SK-N-SH treated with all-trans-retinoic acid at 6 μM for 48 hours (cell line): ENCODE data around the gene A3GALT2.

Experiments
- ATAC-seq: fragments of 200-7000 bp; cut with Tn5 transposase; 3 replicates; pipeline ENCODE4 v1.9.1; 2020; ENCODE audit warnings: mild to moderate bottlenecking, moderate library complexity
- ARNTL ChIP-seq: fragments of 450-650 bp; formaldehyde crosslinking; IDR thresholded peaks from 2 replicates; pipeline ENCODE4 v1.5.0; 2020; ENCODE audit warnings: low read depth, mild to moderate bottlenecking, moderate library complexity, borderline replicate concordance
- BACH2 ChIP-seq: fragments of 250-450 bp; sonication (Bioruptor Pico); IDR thresholded peaks from 2 replicates; pipeline ENCODE4 v1.9.0; 2021; ENCODE audit warnings: mild to moderate bottlenecking, borderline replicate concordance
- CSDC2 ChIP-seq: fragments of 250-450 bp; sonication (Bioruptor Pico); IDR thresholded peaks from 2 replicates; pipeline ENCODE4 v1.5.0; 2020; ENCODE audit warnings: mild to moderate bottlenecking, moderate library complexity
- ESRRG ChIP-seq: fragments of 250-450 bp; sonication (Bioruptor Pico); IDR thresholded peaks from 2 replicates; pipeline ENCODE4 v1.6.1; 2021; ENCODE audit warnings: mild to moderate bottlenecking
- ISL1 ChIP-seq: fragments of 250-450 bp; sonication (Bioruptor Pico); IDR thresholded peaks from 2 replicates; pipeline ENCODE4 v2.1.2; 2022; ENCODE audit warnings: mild to moderate bottlenecking, moderate library complexity
- OSR1 ChIP-seq: fragments of 250-450 bp; sonication (Bioruptor Pico); IDR thresholded peaks from 2 replicates; pipeline ENCODE4 v1.8.0; 2022; ENCODE audit warnings: moderate library complexity, mild to moderate bottlenecking, inconsistent platforms
- PPARA ChIP-seq: fragments of 250-450 bp; sonication (Bioruptor Pico); IDR thresholded peaks from 2 replicates; pipeline ENCODE4 v1.5.0; 2020; ENCODE audit warnings: mild to moderate bottlenecking, borderline replicate concordance
- TCF4 ChIP-seq: fragments of 250-450 bp; sonication (Bioruptor Pico); IDR thresholded peaks from 2 replicates; pipeline ENCODE4 v1.8.0; 2021; ENCODE audit warnings: mild to moderate bottlenecking, moderate library complexity, borderline replicate concordance
- TOX ChIP-seq: fragments of 250-450 bp; sonication (Bioruptor Pico); IDR thresholded peaks from 2 replicates; pipeline ENCODE4 v1.8.0; 2021; ENCODE audit warnings: mild to moderate bottlenecking, moderate library complexity, borderline replicate concordance
- ZFP3 ChIP-seq: fragments of 250-450 bp; sonication (Bioruptor Pico); IDR thresholded peaks from 2 replicates; pipeline ENCODE4 v1.5.0; 2020; ENCODE audit warnings: mild to moderate bottlenecking, moderate library complexity
- ZFP30 ChIP-seq: fragments of 450-650 bp; formaldehyde crosslinking; IDR thresholded peaks from 2 replicates; pipeline ENCODE4 v1.5.0; 2022; ENCODE audit warnings: mild to moderate bottlenecking, moderate library complexity
- ZNF565 ChIP-seq: fragments of 450-650 bp; formaldehyde crosslinking; conservative IDR thresholded peaks from 2 replicates; pipeline ENCODE4 v1.5.0; 2020; ENCODE audit warnings: low read depth, mild to moderate bottlenecking, moderate library complexity
- ZNF70 ChIP-seq: fragments of 450-650 bp; formaldehyde crosslinking; IDR thresholded peaks from 2 replicates; pipeline ENCODE4 v1.5.0; 2020; ENCODE audit warnings: mild to moderate bottlenecking, moderate library complexity
- ZNF8 ChIP-seq: fragments of 450-650 bp; formaldehyde crosslinking; IDR thresholded peaks from 2 replicates; pipeline ENCODE4 v1.5.0; 2020; ENCODE audit warnings: mild to moderate bottlenecking, moderate library complexity
- TF ChIP-seq, protein P1 (sequence below): fragments of 250-450 bp; sonication (Bioruptor Pico); IDR thresholded peaks from 2 replicates; pipeline ENCODE4 v1.5.1; 2020; ENCODE audit warnings: low read depth, mild to moderate bottlenecking, moderate library complexity
- TF ChIP-seq, protein P2 (sequence below): fragments of 250-450 bp; sonication (Bioruptor Pico); IDR thresholded peaks from 2 replicates; pipeline ENCODE4 v1.8.0; 2020; ENCODE audit warnings: mild to moderate bottlenecking, moderate library complexity, borderline replicate concordance
- TF ChIP-seq, protein P3 (sequence below): fragments of 250-450 bp; sonication (Bioruptor Pico); IDR thresholded peaks from 2 replicates; pipeline ENCODE4 v1.5.1; 2021; ENCODE audit warnings: mild to moderate bottlenecking, moderate library complexity
- TF ChIP-seq, protein P4 (sequence below): fragments of 250-450 bp; sonication (Bioruptor Pico); IDR thresholded peaks from 2 replicates; pipeline ENCODE4 v1.5.0; 2020; ENCODE audit warnings: mild to moderate bottlenecking, moderate library complexity
- TF ChIP-seq, protein P5 (sequence below): fragments of 250-450 bp; sonication (Bioruptor Pico); IDR thresholded peaks from 2 replicates; pipeline ENCODE4 v1.8.0; 2021; ENCODE audit warnings: low read depth, mild to moderate bottlenecking, moderate library complexity, borderline replicate concordance

Gene A3GALT2

DNA sequence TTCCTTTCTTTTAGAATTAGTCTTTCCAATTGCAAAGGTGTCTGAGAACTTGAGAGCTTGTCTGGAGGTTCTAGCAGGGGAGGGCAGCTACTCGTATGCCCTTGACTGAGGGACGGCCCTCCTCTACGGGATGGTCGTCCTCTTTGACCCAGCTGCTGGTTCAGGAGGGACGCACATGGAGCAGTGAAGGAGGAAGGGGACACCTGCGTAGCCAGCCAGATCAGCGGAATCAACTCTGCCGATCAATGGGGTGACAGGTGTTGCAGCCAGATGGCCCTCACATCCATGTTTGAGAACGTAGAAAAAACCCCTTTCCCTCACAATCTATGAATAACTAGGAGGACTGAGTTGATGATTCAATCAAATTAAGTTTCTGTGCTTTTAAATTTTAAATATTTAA, 15.7 kb upstream of the A3GALT2 start:
- no peak for ATAC-seq
- TF ChIP-seq TOX (no peak), ZNF8 (no peak), OSR1 (CRISPR knock-in tag) (no peak), ESRRG (no peak), ZFP3 (CRISPR knock-in tag) (no peak), PPARA (no peak), ZFP30 (CRISPR knock-in tag) (no peak), ZNF70 (CRISPR knock-in tag) (no peak), ARNTL (no peak), CSDC2 (no peak), BACH2 (CRISPR knock-in tag) (no peak), TCF4 (CRISPR knock-in tag) (no peak)
- TF ChIP-seq, protein P1, sequence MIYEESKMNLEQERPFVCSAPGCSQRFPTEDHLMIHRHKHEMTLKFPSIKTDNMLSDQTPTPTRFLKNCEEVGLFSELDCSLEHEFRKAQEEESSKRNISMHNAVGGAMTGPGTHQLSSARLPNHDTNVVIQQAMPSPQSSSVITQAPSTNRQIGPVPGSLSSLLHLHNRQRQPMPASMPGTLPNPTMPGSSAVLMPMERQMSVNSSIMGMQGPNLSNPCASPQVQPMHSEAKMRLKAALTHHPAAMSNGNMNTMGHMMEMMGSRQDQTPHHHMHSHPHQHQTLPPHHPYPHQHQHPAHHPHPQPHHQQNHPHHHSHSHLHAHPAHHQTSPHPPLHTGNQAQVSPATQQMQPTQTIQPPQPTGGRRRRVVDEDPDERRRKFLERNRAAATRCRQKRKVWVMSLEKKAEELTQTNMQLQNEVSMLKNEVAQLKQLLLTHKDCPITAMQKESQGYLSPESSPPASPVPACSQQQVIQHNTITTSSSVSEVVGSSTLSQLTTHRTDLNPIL (CRISPR knock-in tag) = no peak
- TF ChIP-seq, protein P2, sequence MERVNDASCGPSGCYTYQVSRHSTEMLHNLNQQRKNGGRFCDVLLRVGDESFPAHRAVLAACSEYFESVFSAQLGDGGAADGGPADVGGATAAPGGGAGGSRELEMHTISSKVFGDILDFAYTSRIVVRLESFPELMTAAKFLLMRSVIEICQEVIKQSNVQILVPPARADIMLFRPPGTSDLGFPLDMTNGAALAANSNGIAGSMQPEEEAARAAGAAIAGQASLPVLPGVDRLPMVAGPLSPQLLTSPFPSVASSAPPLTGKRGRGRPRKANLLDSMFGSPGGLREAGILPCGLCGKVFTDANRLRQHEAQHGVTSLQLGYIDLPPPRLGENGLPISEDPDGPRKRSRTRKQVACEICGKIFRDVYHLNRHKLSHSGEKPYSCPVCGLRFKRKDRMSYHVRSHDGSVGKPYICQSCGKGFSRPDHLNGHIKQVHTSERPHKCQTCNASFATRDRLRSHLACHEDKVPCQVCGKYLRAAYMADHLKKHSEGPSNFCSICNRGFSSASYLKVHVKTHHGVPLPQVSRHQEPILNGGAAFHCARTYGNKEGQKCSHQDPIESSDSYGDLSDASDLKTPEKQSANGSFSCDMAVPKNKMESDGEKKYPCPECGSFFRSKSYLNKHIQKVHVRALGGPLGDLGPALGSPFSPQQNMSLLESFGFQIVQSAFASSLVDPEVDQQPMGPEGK (CRISPR knock-in tag) = no peak
- TF ChIP-seq, protein P3, sequence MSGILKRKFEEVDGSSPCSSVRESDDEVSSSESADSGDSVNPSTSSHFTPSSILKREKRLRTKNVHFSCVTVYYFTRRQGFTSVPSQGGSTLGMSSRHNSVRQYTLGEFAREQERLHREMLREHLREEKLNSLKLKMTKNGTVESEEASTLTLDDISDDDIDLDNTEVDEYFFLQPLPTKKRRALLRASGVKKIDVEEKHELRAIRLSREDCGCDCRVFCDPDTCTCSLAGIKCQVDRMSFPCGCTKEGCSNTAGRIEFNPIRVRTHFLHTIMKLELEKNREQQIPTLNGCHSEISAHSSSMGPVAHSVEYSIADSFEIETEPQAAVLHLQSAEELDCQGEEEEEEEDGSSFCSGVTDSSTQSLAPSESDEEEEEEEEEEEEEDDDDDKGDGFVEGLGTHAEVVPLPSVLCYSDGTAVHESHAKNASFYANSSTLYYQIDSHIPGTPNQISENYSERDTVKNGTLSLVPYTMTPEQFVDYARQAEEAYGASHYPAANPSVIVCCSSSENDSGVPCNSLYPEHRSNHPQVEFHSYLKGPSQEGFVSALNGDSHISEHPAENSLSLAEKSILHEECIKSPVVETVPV (CRISPR knock-in tag) = no peak

DNA sequence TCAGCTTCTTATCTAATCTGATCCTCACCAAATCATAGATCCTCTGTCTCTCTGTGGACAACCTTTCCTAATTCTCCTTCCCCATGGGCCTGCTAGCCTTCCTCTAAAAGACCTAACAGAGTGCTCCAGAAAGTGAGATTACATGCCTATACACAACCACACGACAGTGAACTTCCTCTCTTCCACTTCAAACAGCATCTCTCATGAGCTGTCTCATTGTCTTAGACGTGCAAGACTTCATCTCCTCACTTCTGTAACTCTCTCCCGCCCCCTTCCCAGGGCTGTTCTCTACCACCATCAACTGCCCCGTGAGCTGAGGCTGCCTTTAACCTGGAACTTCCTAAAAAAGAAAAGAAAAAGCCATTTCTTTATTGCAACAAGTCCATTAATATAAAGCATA, 14.1 kb upstream of the A3GALT2 start:
- TF ChIP-seq, protein P2 (CRISPR knock-in tag) = no peak
- TF ChIP-seq TCF4 (CRISPR knock-in tag) = no peak
- TF ChIP-seq ZNF565 (CRISPR knock-in tag) = no peak
- TF ChIP-seq, protein P4, sequence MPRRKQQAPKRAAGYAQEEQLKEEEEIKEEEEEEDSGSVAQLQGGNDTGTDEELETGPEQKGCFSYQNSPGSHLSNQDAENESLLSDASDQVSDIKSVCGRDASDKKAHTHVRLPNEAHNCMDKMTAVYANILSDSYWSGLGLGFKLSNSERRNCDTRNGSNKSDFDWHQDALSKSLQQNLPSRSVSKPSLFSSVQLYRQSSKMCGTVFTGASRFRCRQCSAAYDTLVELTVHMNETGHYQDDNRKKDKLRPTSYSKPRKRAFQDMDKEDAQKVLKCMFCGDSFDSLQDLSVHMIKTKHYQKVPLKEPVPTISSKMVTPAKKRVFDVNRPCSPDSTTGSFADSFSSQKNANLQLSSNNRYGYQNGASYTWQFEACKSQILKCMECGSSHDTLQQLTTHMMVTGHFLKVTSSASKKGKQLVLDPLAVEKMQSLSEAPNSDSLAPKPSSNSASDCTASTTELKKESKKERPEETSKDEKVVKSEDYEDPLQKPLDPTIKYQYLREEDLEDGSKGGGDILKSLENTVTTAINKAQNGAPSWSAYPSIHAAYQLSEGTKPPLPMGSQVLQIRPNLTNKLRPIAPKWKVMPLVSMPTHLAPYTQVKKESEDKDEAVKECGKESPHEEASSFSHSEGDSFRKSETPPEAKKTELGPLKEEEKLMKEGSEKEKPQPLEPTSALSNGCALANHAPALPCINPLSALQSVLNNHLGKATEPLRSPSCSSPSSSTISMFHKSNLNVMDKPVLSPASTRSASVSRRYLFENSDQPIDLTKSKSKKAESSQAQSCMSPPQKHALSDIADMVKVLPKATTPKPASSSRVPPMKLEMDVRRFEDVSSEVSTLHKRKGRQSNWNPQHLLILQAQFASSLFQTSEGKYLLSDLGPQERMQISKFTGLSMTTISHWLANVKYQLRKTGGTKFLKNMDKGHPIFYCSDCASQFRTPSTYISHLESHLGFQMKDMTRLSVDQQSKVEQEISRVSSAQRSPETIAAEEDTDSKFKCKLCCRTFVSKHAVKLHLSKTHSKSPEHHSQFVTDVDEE (CRISPR knock-in tag) = no peak
- no peak for TF ChIP-seq ZNF70 (CRISPR knock-in tag)
- TF ChIP-seq, protein P5, sequence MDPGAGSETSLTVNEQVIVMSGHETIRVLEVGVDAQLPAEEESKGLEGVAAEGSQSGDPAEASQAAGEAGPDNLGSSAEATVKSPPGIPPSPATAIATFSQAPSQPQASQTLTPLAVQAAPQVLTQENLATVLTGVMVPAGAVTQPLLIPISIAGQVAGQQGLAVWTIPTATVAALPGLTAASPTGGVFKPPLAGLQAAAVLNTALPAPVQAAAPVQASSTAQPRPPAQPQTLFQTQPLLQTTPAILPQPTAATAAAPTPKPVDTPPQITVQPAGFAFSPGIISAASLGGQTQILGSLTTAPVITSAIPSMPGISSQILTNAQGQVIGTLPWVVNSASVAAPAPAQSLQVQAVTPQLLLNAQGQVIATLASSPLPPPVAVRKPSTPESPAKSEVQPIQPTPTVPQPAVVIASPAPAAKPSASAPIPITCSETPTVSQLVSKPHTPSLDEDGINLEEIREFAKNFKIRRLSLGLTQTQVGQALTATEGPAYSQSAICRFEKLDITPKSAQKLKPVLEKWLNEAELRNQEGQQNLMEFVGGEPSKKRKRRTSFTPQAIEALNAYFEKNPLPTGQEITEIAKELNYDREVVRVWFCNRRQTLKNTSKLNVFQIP = no peak
- TF ChIP-seq ISL1 (CRISPR knock-in tag) = no peak
- TF ChIP-seq, protein P3 (CRISPR knock-in tag) = no peak
- no peak for TF ChIP-seq PPARA
- no peak for TF ChIP-seq ZNF8
- TF ChIP-seq, protein P1 (CRISPR knock-in tag) = no peak
- no peak for TF ChIP-seq ZFP30 (CRISPR knock-in tag)

More for the DNA sequence above, 14.1 kb upstream of the A3GALT2 start:
- no peak for ATAC-seq
